Measurements from ENCODE around the gene VENTX. TPM values are rescaled to one million over a fixed set of nuclear protein-coding genes. Genes with fewer than 3 reads are reported as not detected.

VENTX gene
- total and polyA plus RNA-seq, 2 donors (not counting 3 experiments of a cell fraction or from before 2014, with no cell fraction given): not detected

- H3K27me3 ChIP-seq (ENCODE audit: control insufficient read depth in 2 of 2, insufficient read depth in 2 of 2, low read length in 2 of 2): no peaks in the 10 kb centered on the region
- H3K4me1 ChIP-seq (ENCODE audit: control insufficient read depth, extremely low read depth, insufficient read depth, low read length): no peaks in the 10 kb centered on the region
- POLR2A ChIA-PET: no interaction called here
- no peak overlapping the region for H2AFZ ChIP-seq (ENCODE audit: low read depth, low read length)
- H3K4me2 ChIP-seq (ENCODE audit: insufficient read depth, low read length): no peak overlapping the region
- dilution Hi-C loops (cut with MboI; ENCODE audit: extremely low pct_ligation_motif_present, low sequenced_read_pairs): no loop called here
- intact Hi-C loops (cut with micrococcal nuclease): no loop called here
- no peaks in the 10 kb centered on the region for H3K9me1 ChIP-seq (replicated peaks; ENCODE audit: control insufficient read depth, extremely low read depth, insufficient read depth, low read length)
- H3K27ac ChIP-seq (ENCODE audit: insufficient read depth, low read depth, low read length): no peak overlapping the region
- H3K79me2 ChIP-seq (ENCODE audit: control insufficient read depth, insufficient read depth, low read length): no peaks in the 10 kb centered on the region
- no peak overlapping the region for H3K4me3 ChIP-seq (replicated peaks in 1 of 3; ENCODE audit: insufficient read depth in 1 of 3, low read depth in 1 of 3, low read length in 3 of 3)
- TF ChIP-seq JUN (IDR thresholded peaks at IDR 0.05; ENCODE audit: borderline replicate concordance, insufficient read depth, insufficient read length, low read depth): no peak
- TF ChIP-seq GATA2 (IDR thresholded peaks at IDR 0.05; ENCODE audit: insufficient read depth, insufficient read length, low read depth, low read length): no peak
- TF ChIP-seq MYC (IDR thresholded peaks at IDR 0.05; ENCODE audit: low read depth, low read length): no peak
- TF ChIP-seq POLR2AphosphoS5 (IDR thresholded peaks at IDR 0.05; ENCODE audit: insufficient read depth, low read depth, low read length): no peak
- TF ChIP-seq EZH2 (IDR thresholded peaks at IDR 0.05; ENCODE audit: borderline replicate concordance, low read depth, low read length, severe bottlenecking): no peak
- TF ChIP-seq, protein P1, sequence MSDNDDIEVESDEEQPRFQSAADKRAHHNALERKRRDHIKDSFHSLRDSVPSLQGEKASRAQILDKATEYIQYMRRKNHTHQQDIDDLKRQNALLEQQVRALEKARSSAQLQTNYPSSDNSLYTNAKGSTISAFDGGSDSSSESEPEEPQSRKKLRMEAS (IDR thresholded peaks at IDR 0.05; ENCODE audit: insufficient read depth, insufficient read length): no peak
- no peak for TF ChIP-seq FOS (IDR thresholded peaks at IDR 0.05; ENCODE audit: borderline replicate concordance, insufficient read depth, low read length)
- no peak for TF ChIP-seq POLR2A (IDR thresholded peaks at IDR 0.05; ENCODE audit: low read depth, low read length)
- TF ChIP-seq, protein P2, sequence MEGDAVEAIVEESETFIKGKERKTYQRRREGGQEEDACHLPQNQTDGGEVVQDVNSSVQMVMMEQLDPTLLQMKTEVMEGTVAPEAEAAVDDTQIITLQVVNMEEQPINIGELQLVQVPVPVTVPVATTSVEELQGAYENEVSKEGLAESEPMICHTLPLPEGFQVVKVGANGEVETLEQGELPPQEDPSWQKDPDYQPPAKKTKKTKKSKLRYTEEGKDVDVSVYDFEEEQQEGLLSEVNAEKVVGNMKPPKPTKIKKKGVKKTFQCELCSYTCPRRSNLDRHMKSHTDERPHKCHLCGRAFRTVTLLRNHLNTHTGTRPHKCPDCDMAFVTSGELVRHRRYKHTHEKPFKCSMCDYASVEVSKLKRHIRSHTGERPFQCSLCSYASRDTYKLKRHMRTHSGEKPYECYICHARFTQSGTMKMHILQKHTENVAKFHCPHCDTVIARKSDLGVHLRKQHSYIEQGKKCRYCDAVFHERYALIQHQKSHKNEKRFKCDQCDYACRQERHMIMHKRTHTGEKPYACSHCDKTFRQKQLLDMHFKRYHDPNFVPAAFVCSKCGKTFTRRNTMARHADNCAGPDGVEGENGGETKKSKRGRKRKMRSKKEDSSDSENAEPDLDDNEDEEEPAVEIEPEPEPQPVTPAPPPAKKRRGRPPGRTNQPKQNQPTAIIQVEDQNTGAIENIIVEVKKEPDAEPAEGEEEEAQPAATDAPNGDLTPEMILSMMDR (IDR thresholded peaks at IDR 0.05; ENCODE audit: extremely low read depth in 1 of 2, insufficient read depth in 1 of 2, low read depth in 1 of 2, low read length in 2 of 2): no peak
- no peak overlapping the region for H3K9ac ChIP-seq (replicated peaks; ENCODE audit: extremely low read depth, insufficient read depth, low read length)
- no peaks in the 10 kb centered on the region for H3K36me3 ChIP-seq (ENCODE audit: control insufficient read depth in 2 of 2, extremely low read depth in 1 of 2, insufficient read depth in 2 of 2, low read length in 2 of 2)
- BruUV-seq (replicated peaks): no TSS peak
- H3K9me3 ChIP-seq (replicated peaks; ENCODE audit: control insufficient read depth, insufficient read depth, low read length): no peaks in the 10 kb centered on the region
- CTCF ChIA-PET: no interaction called here
- no peak for DNase-seq (ENCODE audit: low read depth, low spot score)
- H4K20me1 ChIP-seq (replicated peaks; ENCODE audit: control insufficient read depth, extremely low read depth, insufficient read depth, low read length): no peaks in the 10 kb centered on the region
- FAIRE-seq: no peak
Measured at GRCh38 chr10:133206356-133207040, 31.2 kb upstream of the VENTX start.

All from endothelial cell of umbilical vein (primary cell).